HEK293 (cell line): ENCODE results near the gene DLX6.
A peak's percentile ranks its signal among the peaks of the same experiment; 100 is the strongest.

Experiments used
- CTCF ChIA-PET: fragments of 350-600 bp; formaldehyde crosslinking; extraction: SDS; loops from one replicate; lab custom pipeline; 2021; ENCODE audit warnings: antibody characterized with exemption; lab: Yijun Ruan, JAX
- POLR2A ChIA-PET: fragments of 300-600 bp; formaldehyde crosslinking; extraction: SDS; loops from one replicate; lab custom pipeline; 2020; ENCODE audit warnings: antibody characterized with exemption, inconsistent platforms; lab: Yijun Ruan, JAX
- H3K27ac ChIP-seq: fragments of 200-500 bp; sonication (Bioruptor generic); 2 replicates; pipeline ENCODE4 v1.5.1; 2014; ENCODE audit warnings: low read depth, low read length, control low read depth, inconsistent platforms; ENCODE audit errors: extremely low read depth
- H3K36me3 ChIP-seq, 2 experiments: fragments of 200-500 bp in 1 of 2; sonication (Bioruptor generic) in 1 of 2; 1 replicate in 1 of 2; 2 replicates in 1 of 2; pipeline ENCODE4 v1.5.1; 2014 to 2017; ENCODE audit warnings: inconsistent platforms in 2 of 2, low read length in 2 of 2; ENCODE audit not compliant: control insufficient read depth in 2 of 2, insufficient read depth in 1 of 2
- H3K4me1 ChIP-seq: fragments of 200-500 bp; sonication (Bioruptor generic); 2 replicates; pipeline ENCODE4 v1.5.1; 2014; ENCODE audit warnings: mild to moderate bottlenecking, low read length, inconsistent platforms; ENCODE audit not compliant: control insufficient read depth, insufficient read depth
- H3K4me3 ChIP-seq: 2 replicates; pipeline ENCODE4 v1.5.1; 2011; ENCODE audit warnings: low read depth, mild to moderate bottlenecking, control low read depth, low read length, moderate library complexity
- H3K9me3 ChIP-seq: fragments of 200-500 bp; sonication (Bioruptor generic); 2 replicates; pipeline ENCODE4 v1.5.1; 2014; ENCODE audit warnings: low read depth, low read length, inconsistent platforms; ENCODE audit not compliant: control insufficient read depth, insufficient read depth
- GFI1B ChIP-seq: fragments of 450-650 bp; formaldehyde crosslinking; IDR thresholded peaks from 2 replicates; pipeline ENCODE4 v1.5.1; 2016; ENCODE audit warnings: missing biosample characterization, missing genetic modification characterization
- GLIS1 ChIP-seq: fragments of 450-650 bp; formaldehyde crosslinking; IDR thresholded peaks from 2 replicates; pipeline ENCODE4 v1.5.1; 2016; ENCODE audit warnings: missing biosample characterization, missing genetic modification characterization
- KLF16 ChIP-seq: fragments of 450-650 bp; formaldehyde crosslinking; IDR thresholded peaks from 2 replicates; pipeline ENCODE4 v1.5.1; 2017; ENCODE audit warnings: missing biosample characterization, missing genetic modification characterization
- KLF8 ChIP-seq: fragments of 450-650 bp; formaldehyde crosslinking; IDR thresholded peaks from 2 replicates; pipeline ENCODE4 v1.5.1; 2016; ENCODE audit warnings: missing biosample characterization, missing genetic modification characterization
- PRDM1 ChIP-seq: fragments of 450-650 bp; formaldehyde crosslinking; IDR thresholded peaks from 2 replicates; pipeline ENCODE4; 2016; ENCODE audit warnings: missing biosample characterization, missing genetic modification characterization
- SP7 ChIP-seq: fragments of 450-650 bp; formaldehyde crosslinking; IDR thresholded peaks from 2 replicates; pipeline ENCODE4 v1.5.1; 2016; ENCODE audit warnings: missing biosample characterization, missing genetic modification characterization
- ZBTB8A ChIP-seq: fragments of 450-650 bp; formaldehyde crosslinking; IDR thresholded peaks from 2 replicates; pipeline ENCODE4 v1.5.1; 2016; ENCODE audit warnings: missing biosample characterization, missing genetic modification characterization
- ZNF112 ChIP-seq: fragments of 450-650 bp; formaldehyde crosslinking; IDR thresholded peaks from 2 replicates; pipeline ENCODE4 v1.5.0; 2017; ENCODE audit warnings: missing biosample characterization, missing genetic modification characterization
- ZNF132 ChIP-seq: fragments of 450-650 bp; formaldehyde crosslinking; IDR thresholded peaks from 2 replicates; pipeline ENCODE4 v1.5.1; 2017; ENCODE audit warnings: missing biosample characterization, missing genetic modification characterization, borderline replicate concordance
- ZNF155 ChIP-seq: fragments of 450-650 bp; formaldehyde crosslinking; IDR thresholded peaks from 2 replicates; pipeline ENCODE4 v1.5.1; 2016; ENCODE audit warnings: missing biosample characterization, missing genetic modification characterization
- ZNF174 ChIP-seq: fragments of 450-650 bp; formaldehyde crosslinking; IDR thresholded peaks from 2 replicates; pipeline ENCODE4 v1.5.0; 2017; ENCODE audit warnings: missing biosample characterization, mild to moderate bottlenecking, missing genetic modification characterization
- ZNF239 ChIP-seq: fragments of 450-650 bp; formaldehyde crosslinking; IDR thresholded peaks from 2 replicates; pipeline ENCODE4 v1.5.1; 2016; ENCODE audit warnings: missing biosample characterization, missing genetic modification characterization
- ZNF266 ChIP-seq: fragments of 450-650 bp; formaldehyde crosslinking; IDR thresholded peaks from 2 replicates; pipeline ENCODE4 v1.5.1; 2016; ENCODE audit warnings: missing biosample characterization, missing genetic modification characterization, low read depth
- ZNF324 ChIP-seq: fragments of 450-650 bp; formaldehyde crosslinking; IDR thresholded peaks from 2 replicates; pipeline ENCODE4 v1.5.1; 2016; ENCODE audit warnings: missing biosample characterization, missing genetic modification characterization
- ZNF335 ChIP-seq: fragments of 450-650 bp; formaldehyde crosslinking; conservative IDR thresholded peaks from 2 replicates; pipeline ENCODE4 v1.5.1; 2016; ENCODE audit warnings: missing biosample characterization, missing genetic modification characterization
- ZNF341 ChIP-seq: fragments of 450-650 bp; formaldehyde crosslinking; IDR thresholded peaks from 2 replicates; pipeline ENCODE4; 2016; ENCODE audit warnings: low read depth, missing biosample characterization, missing genetic modification characterization
- ZNF350 ChIP-seq: fragments of 450-650 bp; formaldehyde crosslinking; IDR thresholded peaks from 2 replicates; pipeline ENCODE4 v1.5.0; 2017; ENCODE audit warnings: missing biosample characterization, mild to moderate bottlenecking, missing genetic modification characterization
- ZNF404 ChIP-seq: fragments of 450-650 bp; formaldehyde crosslinking; IDR thresholded peaks from 2 replicates; pipeline ENCODE4 v1.5.1; 2017; ENCODE audit warnings: missing biosample characterization, missing genetic modification characterization
- ZNF426 ChIP-seq: fragments of 450-650 bp; formaldehyde crosslinking; IDR thresholded peaks from 2 replicates; pipeline ENCODE4 v1.5.1; 2017; ENCODE audit warnings: missing biosample characterization, missing genetic modification characterization, mild to moderate bottlenecking, inconsistent platforms, moderate library complexity
- ZNF510 ChIP-seq: fragments of 450-650 bp; formaldehyde crosslinking; IDR thresholded peaks from 2 replicates; pipeline ENCODE4 v1.5.1; 2018; ENCODE audit warnings: mild to moderate bottlenecking, missing genetic modification characterization, missing biosample characterization; ENCODE audit not compliant: insufficient replicate concordance
- ZNF544 ChIP-seq: fragments of 450-650 bp; formaldehyde crosslinking; IDR thresholded peaks from 2 replicates; pipeline ENCODE4 v1.5.0; 2017; ENCODE audit warnings: missing biosample characterization, missing genetic modification characterization
- ZNF585B ChIP-seq: fragments of 450-650 bp; formaldehyde crosslinking; IDR thresholded peaks from 2 replicates; pipeline ENCODE4 v1.5.1; 2016; ENCODE audit warnings: missing biosample characterization, missing genetic modification characterization
- ZNF624 ChIP-seq: fragments of 450-650 bp; formaldehyde crosslinking; IDR thresholded peaks from 2 replicates; pipeline ENCODE4 v1.5.1; 2017; ENCODE audit warnings: missing biosample characterization, missing genetic modification characterization
- ZNF626 ChIP-seq: fragments of 450-650 bp; sonication (Bioruptor Pico); formaldehyde crosslinking; IDR thresholded peaks from 2 replicates; pipeline ENCODE4 v1.5.1; 2018; ENCODE audit warnings: missing biosample characterization, missing genetic modification characterization, inconsistent platforms
- ZNF768 ChIP-seq: fragments of 450-650 bp; formaldehyde crosslinking; IDR thresholded peaks from 2 replicates; pipeline ENCODE4 v1.5.1; 2018; ENCODE audit warnings: missing biosample characterization, mild to moderate bottlenecking, missing genetic modification characterization
- ZNF776 ChIP-seq: fragments of 450-650 bp; formaldehyde crosslinking; IDR thresholded peaks from 2 replicates; pipeline ENCODE4 v1.5.0; 2017; ENCODE audit warnings: missing biosample characterization, missing genetic modification characterization, borderline replicate concordance
- ZNF792 ChIP-seq: fragments of 450-650 bp; formaldehyde crosslinking; IDR thresholded peaks from 2 replicates; pipeline ENCODE4 v1.5.1; 2016; ENCODE audit warnings: missing biosample characterization, missing genetic modification characterization
- TF ChIP-seq, protein P1 (sequence below): fragments of 450-650 bp; formaldehyde crosslinking; IDR thresholded peaks from 2 replicates; pipeline ENCODE4 v1.5.1; 2016; ENCODE audit warnings: missing biosample characterization, missing genetic modification characterization
- TF ChIP-seq, protein P2 (sequence below): fragments of 450-650 bp; formaldehyde crosslinking; IDR thresholded peaks from 2 replicates; pipeline ENCODE4 v1.5.1; 2016; ENCODE audit warnings: missing biosample characterization, missing genetic modification characterization
- TF ChIP-seq, protein P3 (sequence below): fragments of 450-650 bp; formaldehyde crosslinking; IDR thresholded peaks from 2 replicates; pipeline ENCODE4 v1.5.1; 2016; ENCODE audit warnings: missing biosample characterization, missing genetic modification characterization, borderline replicate concordance

DLX6 gene

DNA sequence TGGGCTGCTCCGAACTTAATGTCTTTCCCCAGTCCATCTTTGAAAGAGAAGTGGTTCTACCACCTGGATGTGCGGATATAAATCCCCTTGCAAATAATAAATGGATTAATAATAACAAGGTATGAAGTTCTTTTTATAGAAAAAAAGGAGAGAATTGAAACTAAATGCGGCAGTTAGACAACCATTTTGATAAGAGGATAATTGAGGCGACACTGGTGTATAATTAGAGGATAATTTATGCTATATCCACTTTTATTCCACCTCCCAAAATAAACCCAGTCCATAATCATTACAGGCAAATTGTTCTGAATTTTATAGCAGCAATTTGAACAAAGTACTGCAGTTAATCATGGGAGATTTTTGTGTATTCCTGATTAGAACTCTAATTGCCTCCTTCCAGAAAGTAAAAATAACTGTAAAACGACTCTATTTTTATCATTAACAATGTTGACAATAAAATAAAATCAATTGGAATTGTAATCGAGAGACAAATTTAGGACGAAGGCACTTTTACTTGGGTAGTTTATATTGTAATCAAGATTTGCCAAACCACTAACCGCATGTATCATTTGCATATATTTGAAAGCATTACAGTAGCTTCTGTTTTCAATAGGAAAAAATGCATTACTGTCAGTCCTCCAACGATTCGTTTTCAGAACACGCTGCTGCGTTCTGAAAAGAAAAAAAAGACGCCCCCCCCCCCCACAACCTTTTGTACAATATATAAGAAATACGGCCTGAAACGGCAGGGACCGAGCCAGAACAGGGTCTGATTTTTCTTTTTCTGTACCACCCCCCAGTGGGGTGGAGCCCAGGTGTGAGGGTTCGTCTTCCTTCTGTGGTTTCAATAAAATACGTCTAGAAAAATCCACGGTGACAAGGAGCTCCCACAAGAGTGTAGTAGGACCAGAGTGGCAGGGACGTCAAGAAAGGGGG lies 838 bp upstream of the DLX6 start (continued):
- TF ChIP-seq, protein P1, sequence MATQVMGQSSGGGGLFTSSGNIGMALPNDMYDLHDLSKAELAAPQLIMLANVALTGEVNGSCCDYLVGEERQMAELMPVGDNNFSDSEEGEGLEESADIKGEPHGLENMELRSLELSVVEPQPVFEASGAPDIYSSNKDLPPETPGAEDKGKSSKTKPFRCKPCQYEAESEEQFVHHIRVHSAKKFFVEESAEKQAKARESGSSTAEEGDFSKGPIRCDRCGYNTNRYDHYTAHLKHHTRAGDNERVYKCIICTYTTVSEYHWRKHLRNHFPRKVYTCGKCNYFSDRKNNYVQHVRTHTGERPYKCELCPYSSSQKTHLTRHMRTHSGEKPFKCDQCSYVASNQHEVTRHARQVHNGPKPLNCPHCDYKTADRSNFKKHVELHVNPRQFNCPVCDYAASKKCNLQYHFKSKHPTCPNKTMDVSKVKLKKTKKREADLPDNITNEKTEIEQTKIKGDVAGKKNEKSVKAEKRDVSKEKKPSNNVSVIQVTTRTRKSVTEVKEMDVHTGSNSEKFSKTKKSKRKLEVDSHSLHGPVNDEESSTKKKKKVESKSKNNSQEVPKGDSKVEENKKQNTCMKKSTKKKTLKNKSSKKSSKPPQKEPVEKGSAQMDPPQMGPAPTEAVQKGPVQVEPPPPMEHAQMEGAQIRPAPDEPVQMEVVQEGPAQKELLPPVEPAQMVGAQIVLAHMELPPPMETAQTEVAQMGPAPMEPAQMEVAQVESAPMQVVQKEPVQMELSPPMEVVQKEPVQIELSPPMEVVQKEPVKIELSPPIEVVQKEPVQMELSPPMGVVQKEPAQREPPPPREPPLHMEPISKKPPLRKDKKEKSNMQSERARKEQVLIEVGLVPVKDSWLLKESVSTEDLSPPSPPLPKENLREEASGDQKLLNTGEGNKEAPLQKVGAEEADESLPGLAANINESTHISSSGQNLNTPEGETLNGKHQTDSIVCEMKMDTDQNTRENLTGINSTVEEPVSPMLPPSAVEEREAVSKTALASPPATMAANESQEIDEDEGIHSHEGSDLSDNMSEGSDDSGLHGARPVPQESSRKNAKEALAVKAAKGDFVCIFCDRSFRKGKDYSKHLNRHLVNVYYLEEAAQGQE (tag by site-specific recombination) = no peak
- no peak for TF ChIP-seq GFI1B (tag by site-specific recombination)
- TF ChIP-seq SP7 (tag by site-specific recombination) = no peak
- no peak for TF ChIP-seq ZNF544 (tag by site-specific recombination)
- no peak for TF ChIP-seq ZNF324 (tag by site-specific recombination)
- TF ChIP-seq ZNF112 (tag by site-specific recombination) = no peak
- TF ChIP-seq ZNF510 = no peak

DNA sequence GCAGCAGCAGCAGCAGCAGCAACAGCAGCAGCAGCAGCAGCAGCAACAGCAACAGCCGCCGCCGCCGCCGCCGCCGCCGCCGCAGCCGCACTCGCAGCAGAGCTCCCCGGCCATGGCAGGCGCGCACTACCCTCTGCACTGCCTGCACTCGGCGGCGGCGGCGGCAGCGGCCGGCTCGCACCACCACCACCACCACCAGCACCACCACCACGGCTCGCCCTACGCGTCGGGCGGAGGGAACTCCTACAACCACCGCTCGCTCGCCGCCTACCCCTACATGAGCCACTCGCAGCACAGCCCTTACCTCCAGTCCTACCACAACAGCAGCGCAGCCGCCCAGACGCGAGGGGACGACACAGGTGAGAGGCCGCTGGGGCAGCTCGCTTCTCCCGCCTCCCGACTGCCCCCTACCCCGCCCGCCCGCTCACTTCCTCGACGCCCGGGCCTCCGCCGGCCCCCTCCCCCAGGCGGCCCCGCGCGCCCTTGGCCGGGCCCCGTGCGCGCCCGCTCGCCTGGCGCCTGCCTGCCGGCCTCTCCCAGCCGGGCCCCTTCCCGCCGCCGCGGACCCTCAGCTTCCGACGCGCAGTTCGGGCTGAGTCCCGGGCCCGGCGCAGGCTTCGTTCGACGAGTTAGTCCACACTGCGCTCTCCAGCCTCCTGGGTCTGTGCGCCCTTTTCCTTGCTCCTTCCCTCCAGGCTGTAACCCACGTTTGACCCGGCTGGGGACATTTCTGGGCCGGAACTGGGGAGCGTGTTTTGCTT lies 882 bp downstream of the DLX6 start:
- Histone ChIP-seq H3K9me3 (no peaks in the 10 kb centered on the region), H3K27ac (peak overlapping the region; percentile 84), H3K4me1 (peaks cover 3% of the 10 kb centered on the region; the same call in 1 of the 2 replicates), H3K36me3 (peaks cover 15 to 18% of the 10 kb centered on the region in 2 experiments), H3K4me3 (peak overlapping the region; percentile 72)
- ChIA-PET POLR2A (interaction anchor here (0.6 to 2.9 kb wide), 9 partner anchors 10 to 555 kb away, joined by 3 to 44 read pairs (median 6); partner anchors contain the start of gene DLX5), CTCF (interaction anchor here (0.7 to 4.8 kb wide), 5 partner anchors 10 to 556 kb away, joined by 3 to 19 read pairs (median 4); no protein-coding TSS in a partner anchor)
- peak; percentile 71; the same call in 1 of the 2 replicates for TF ChIP-seq ZNF792
- TF ChIP-seq ZNF626 (tag by site-specific recombination) = no peak
- peak; percentile 36; the same call in 1 of the 2 replicates for TF ChIP-seq GLIS1 (tag by site-specific recombination)
- peak; percentile 62 for TF ChIP-seq ZNF335
- TF ChIP-seq ZNF776 (tag by site-specific recombination) = no peak
- TF ChIP-seq ZNF132 (tag by site-specific recombination) = no peak
- no peak for TF ChIP-seq ZNF266 (tag by site-specific recombination)
- peak; percentile 25; the same call in 1 of the 2 replicates for TF ChIP-seq KLF8
- TF ChIP-seq ZNF624 = no peak
- peak; percentile 51; the same call in 1 of the 2 replicates for TF ChIP-seq ZNF341 (tag by site-specific recombination)
- TF ChIP-seq ZNF404 (tag by site-specific recombination) = no peak
- TF ChIP-seq ZNF426 (tag by site-specific recombination) = no peak
- TF ChIP-seq ZNF768 (tag by site-specific recombination) = no peak
- TF ChIP-seq, protein P2, sequence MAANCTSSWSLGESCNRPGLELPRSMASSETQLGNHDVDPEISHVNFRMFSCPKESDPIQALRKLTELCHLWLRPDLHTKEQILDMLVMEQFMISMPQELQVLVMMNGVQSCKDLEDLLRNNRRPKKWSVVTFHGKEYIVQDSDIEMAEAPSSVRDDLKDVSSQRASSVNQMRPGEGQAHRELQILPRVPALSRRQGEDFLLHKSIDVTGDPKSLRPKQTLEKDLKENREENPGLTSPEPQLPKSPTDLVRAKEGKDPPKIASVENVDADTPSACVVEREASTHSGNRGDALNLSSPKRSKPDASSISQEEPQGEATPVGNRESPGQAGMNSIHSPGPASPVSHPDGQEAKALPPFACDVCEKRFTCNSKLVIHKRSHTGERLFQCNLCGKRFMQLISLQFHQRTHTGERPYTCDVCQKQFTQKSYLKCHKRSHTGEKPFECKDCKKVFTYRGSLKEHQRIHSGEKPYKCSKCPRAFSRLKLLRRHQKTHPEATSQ (tag by site-specific recombination) = no peak
- peak; percentile 71 for TF ChIP-seq ZBTB8A (tag by site-specific recombination)
- no peak for TF ChIP-seq ZNF350
- TF ChIP-seq ZNF155 (tag by site-specific recombination) = no peak
- no peak for TF ChIP-seq ZNF174 (tag by site-specific recombination)
- TF ChIP-seq, protein P3, sequence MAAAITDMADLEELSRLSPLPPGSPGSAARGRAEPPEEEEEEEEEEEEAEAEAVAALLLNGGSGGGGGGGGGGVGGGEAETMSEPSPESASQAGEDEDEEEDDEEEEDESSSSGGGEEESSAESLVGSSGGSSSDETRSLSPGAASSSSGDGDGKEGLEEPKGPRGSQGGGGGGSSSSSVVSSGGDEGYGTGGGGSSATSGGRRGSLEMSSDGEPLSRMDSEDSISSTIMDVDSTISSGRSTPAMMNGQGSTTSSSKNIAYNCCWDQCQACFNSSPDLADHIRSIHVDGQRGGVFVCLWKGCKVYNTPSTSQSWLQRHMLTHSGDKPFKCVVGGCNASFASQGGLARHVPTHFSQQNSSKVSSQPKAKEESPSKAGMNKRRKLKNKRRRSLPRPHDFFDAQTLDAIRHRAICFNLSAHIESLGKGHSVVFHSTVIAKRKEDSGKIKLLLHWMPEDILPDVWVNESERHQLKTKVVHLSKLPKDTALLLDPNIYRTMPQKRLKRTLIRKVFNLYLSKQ (tag by site-specific recombination) = no peak
- TF ChIP-seq ZNF585B (tag by site-specific recombination) = no peak
- no peak for TF ChIP-seq ZNF239 (tag by site-specific recombination)
- no peak for TF ChIP-seq PRDM1 (tag by site-specific recombination)
- 0 out of 2 replicates have a peak, but pooled peaks have one; percentile 6 for TF ChIP-seq KLF16 (tag by site-specific recombination)
